SK-N-SH treated with all-trans-retinoic acid at 6 μM for 48 hours (cell line): Measurements from ENCODE around the gene CERS4.

Experiments
- ATAC-seq: fragments of 200-7000 bp; cut with Tn5 transposase; 3 replicates; pipeline ENCODE4 v1.9.1; 2020; ENCODE audit warnings: mild to moderate bottlenecking, moderate library complexity
- BACH2 ChIP-seq: fragments of 250-450 bp; sonication (Bioruptor Pico); IDR thresholded peaks from 2 replicates; pipeline ENCODE4 v1.9.0; 2021; ENCODE audit warnings: mild to moderate bottlenecking, borderline replicate concordance
- CREB5 ChIP-seq: fragments of 250-450 bp; sonication (Bioruptor Pico); IDR thresholded peaks from 2 replicates; pipeline ENCODE4 v1.5.1; 2020; ENCODE audit warnings: low read depth, mild to moderate bottlenecking, moderate library complexity
- CSDC2 ChIP-seq: fragments of 250-450 bp; sonication (Bioruptor Pico); IDR thresholded peaks from 2 replicates; pipeline ENCODE4 v1.5.0; 2020; ENCODE audit warnings: mild to moderate bottlenecking, moderate library complexity
- GLIS3 ChIP-seq: fragments of 250-450 bp; sonication (Bioruptor Pico); IDR thresholded peaks from 2 replicates; pipeline ENCODE4 v1.5.0; 2020; ENCODE audit warnings: mild to moderate bottlenecking, moderate library complexity
- OSR1 ChIP-seq: fragments of 250-450 bp; sonication (Bioruptor Pico); IDR thresholded peaks from 2 replicates; pipeline ENCODE4 v1.8.0; 2022; ENCODE audit warnings: moderate library complexity, mild to moderate bottlenecking, inconsistent platforms
- POU6F1 ChIP-seq: fragments of 250-450 bp; sonication (Bioruptor Pico); IDR thresholded peaks from 2 replicates; pipeline ENCODE4 v1.8.0; 2021; ENCODE audit warnings: low read depth, mild to moderate bottlenecking, moderate library complexity, borderline replicate concordance
- RARB ChIP-seq: fragments of 250-450 bp; sonication (Bioruptor Pico); IDR thresholded peaks from 2 replicates; pipeline ENCODE4 v1.8.0; 2021; ENCODE audit warnings: mild to moderate bottlenecking, moderate library complexity
- SNAI2 ChIP-seq: fragments of 250-450 bp; sonication (Bioruptor Pico); IDR thresholded peaks from 2 replicates; pipeline ENCODE4 v1.5.0; 2020; ENCODE audit warnings: mild to moderate bottlenecking, moderate library complexity
- ZC3H10 ChIP-seq: fragments of 250-450 bp; sonication (Bioruptor Pico); IDR thresholded peaks from 2 replicates; pipeline ENCODE4 v1.5.1; 2021; ENCODE audit warnings: mild to moderate bottlenecking, moderate library complexity
- ZFP3 ChIP-seq: fragments of 250-450 bp; sonication (Bioruptor Pico); IDR thresholded peaks from 2 replicates; pipeline ENCODE4 v1.5.0; 2020; ENCODE audit warnings: mild to moderate bottlenecking, moderate library complexity
- ZFP30 ChIP-seq: fragments of 450-650 bp; formaldehyde crosslinking; IDR thresholded peaks from 2 replicates; pipeline ENCODE4 v1.5.0; 2022; ENCODE audit warnings: mild to moderate bottlenecking, moderate library complexity
- TF ChIP-seq, protein P1 (sequence below): fragments of 250-450 bp; sonication (Bioruptor Pico); IDR thresholded peaks from 2 replicates; pipeline ENCODE4 v1.5.0; 2020; ENCODE audit warnings: mild to moderate bottlenecking, moderate library complexity

The CERS4 gene

DNA sequence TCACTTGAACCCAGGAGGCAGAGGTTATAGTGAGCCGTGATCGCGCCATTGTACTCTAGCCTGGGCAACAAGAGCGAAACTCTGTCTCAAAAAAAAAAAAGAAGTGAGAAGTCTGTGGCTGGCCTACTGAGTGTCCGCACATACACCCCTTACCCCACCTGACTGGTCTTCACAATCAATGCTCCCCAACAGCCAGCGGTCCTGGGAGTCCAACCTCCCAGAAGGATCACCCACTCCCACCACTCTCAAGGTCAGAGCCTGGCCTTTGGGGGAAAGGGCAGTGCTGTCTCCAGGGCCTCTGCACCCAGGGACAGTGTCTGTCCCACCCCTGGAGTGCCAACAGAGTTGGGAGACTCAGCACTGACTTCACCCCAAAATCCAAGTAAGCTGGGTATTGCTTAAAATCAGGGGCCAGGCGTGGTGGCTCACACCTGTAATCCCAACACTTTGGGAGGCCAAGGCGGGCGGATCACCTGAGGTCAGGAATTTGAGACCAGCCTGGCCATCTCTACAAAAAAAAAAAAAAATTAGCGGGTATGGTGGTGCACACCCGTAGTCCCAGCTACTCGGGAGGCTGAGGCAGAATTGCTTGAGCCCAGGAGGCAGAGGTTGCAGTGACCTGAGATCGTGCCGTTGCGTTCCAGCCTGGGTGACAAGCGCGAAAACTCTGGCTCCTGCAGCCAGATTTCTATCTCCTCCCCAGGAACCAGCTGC is 101.3 kb downstream of the CERS4 start:
- TF ChIP-seq, protein P1, sequence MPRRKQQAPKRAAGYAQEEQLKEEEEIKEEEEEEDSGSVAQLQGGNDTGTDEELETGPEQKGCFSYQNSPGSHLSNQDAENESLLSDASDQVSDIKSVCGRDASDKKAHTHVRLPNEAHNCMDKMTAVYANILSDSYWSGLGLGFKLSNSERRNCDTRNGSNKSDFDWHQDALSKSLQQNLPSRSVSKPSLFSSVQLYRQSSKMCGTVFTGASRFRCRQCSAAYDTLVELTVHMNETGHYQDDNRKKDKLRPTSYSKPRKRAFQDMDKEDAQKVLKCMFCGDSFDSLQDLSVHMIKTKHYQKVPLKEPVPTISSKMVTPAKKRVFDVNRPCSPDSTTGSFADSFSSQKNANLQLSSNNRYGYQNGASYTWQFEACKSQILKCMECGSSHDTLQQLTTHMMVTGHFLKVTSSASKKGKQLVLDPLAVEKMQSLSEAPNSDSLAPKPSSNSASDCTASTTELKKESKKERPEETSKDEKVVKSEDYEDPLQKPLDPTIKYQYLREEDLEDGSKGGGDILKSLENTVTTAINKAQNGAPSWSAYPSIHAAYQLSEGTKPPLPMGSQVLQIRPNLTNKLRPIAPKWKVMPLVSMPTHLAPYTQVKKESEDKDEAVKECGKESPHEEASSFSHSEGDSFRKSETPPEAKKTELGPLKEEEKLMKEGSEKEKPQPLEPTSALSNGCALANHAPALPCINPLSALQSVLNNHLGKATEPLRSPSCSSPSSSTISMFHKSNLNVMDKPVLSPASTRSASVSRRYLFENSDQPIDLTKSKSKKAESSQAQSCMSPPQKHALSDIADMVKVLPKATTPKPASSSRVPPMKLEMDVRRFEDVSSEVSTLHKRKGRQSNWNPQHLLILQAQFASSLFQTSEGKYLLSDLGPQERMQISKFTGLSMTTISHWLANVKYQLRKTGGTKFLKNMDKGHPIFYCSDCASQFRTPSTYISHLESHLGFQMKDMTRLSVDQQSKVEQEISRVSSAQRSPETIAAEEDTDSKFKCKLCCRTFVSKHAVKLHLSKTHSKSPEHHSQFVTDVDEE (CRISPR knock-in tag): no peak
- no peak for TF ChIP-seq OSR1 (CRISPR knock-in tag)
- TF ChIP-seq CREB5: no peak
- no peak for TF ChIP-seq GLIS3
- TF ChIP-seq POU6F1: no peak
- no peak for TF ChIP-seq BACH2
- no peak for ATAC-seq

DNA sequence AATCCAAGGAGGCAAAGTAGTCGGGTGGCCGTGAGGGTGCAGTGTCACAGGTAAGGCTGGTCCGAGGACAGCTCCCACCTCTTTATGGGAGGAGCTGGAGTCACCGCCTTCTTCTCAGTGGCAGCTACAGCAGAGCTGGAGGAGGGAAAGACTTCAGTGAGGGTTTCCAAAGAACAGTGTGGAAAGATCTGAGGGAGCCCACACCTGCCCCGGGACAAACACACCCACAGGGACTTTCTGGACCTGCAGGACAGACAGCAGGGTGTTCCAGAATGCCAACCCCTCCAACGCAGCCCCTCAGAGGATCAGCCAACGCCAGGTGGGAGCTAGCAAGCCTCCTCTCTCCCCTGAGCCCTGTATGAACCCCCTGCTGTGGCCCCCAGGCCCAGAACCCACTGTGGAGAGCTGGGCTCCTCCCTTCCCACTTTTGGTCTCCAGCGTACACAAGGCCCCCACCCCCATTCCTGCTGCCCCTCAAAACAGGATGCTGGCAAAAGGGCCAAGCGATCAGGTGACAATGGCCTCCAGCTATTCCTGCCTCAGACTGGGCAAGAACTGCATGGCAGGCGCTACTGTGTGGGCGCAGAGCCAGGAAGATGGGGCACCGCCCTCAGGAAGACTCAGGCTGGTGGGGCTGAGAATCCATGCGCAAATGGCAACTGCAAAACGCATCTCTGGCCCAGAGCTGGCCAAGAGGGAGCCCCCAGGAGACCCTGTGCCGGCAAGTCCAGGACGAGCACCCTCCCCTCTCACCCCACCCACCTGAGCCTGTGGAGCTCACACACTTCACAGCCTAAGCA is 102.5 kb downstream of the CERS4 start:
- TF ChIP-seq POU6F1 (no peak), ZFP30 (CRISPR knock-in tag) (no peak), CSDC2 (CRISPR knock-in tag) (no peak), OSR1 (CRISPR knock-in tag) (no peak), ZC3H10 (CRISPR knock-in tag) (no peak), ZFP3 (no peak), RARB (CRISPR knock-in tag) (no peak), SNAI2 (CRISPR knock-in tag) (no peak), GLIS3 (no peak)
- ATAC-seq: no peak
